Peyer's patch (tissue), 4 donors: ENCODE data around the gene CARMIL3.

ENCODE experiments used
- POLR2A ChIP-seq, 2 donors: fragments of 450-650 bp; IDR thresholded peaks; one replicate each; pipeline ENCODE4 v1.5.1; 2017; ENCODE audit warnings: antibody characterized with exemption in 2 of 2, mild to moderate bottlenecking in 2 of 2, moderate library complexity in 2 of 2
- TF ChIP-seq, protein P1 (sequence below), 6 experiments: fragments of 450-650 bp in 4 of 6; fragments of 200-600 bp in 2 of 6; sonication (generic) in 1 of 6; IDR thresholded peaks; one replicate each; pipeline ENCODE4 v1.5.1; 2017 to 2019; ENCODE audit warnings: antibody characterized with exemption in 6 of 6, mild to moderate bottlenecking in 3 of 6, moderate library complexity in 1 of 6

- TF ChIP-seq, protein P1, sequence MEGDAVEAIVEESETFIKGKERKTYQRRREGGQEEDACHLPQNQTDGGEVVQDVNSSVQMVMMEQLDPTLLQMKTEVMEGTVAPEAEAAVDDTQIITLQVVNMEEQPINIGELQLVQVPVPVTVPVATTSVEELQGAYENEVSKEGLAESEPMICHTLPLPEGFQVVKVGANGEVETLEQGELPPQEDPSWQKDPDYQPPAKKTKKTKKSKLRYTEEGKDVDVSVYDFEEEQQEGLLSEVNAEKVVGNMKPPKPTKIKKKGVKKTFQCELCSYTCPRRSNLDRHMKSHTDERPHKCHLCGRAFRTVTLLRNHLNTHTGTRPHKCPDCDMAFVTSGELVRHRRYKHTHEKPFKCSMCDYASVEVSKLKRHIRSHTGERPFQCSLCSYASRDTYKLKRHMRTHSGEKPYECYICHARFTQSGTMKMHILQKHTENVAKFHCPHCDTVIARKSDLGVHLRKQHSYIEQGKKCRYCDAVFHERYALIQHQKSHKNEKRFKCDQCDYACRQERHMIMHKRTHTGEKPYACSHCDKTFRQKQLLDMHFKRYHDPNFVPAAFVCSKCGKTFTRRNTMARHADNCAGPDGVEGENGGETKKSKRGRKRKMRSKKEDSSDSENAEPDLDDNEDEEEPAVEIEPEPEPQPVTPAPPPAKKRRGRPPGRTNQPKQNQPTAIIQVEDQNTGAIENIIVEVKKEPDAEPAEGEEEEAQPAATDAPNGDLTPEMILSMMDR (IDR thresholded peaks at IDR 0.05), result no peak
- no peak for TF ChIP-seq POLR2A (IDR thresholded peaks at IDR 0.05)
Observed at GRCh38 chr14:24071144-24071697, 19.4 kb downstream of the CARMIL3 start, which contains the start of gene CPNE6.
